ENCODE measurements around the gene DVL1.

Gene DVL1

GRCh38 chr1:1341549-1342021 lies 7.6 kb downstream of the DVL1 start:
- DNase-seq (ENCODE audit: low spot score) = no peak

DNA sequence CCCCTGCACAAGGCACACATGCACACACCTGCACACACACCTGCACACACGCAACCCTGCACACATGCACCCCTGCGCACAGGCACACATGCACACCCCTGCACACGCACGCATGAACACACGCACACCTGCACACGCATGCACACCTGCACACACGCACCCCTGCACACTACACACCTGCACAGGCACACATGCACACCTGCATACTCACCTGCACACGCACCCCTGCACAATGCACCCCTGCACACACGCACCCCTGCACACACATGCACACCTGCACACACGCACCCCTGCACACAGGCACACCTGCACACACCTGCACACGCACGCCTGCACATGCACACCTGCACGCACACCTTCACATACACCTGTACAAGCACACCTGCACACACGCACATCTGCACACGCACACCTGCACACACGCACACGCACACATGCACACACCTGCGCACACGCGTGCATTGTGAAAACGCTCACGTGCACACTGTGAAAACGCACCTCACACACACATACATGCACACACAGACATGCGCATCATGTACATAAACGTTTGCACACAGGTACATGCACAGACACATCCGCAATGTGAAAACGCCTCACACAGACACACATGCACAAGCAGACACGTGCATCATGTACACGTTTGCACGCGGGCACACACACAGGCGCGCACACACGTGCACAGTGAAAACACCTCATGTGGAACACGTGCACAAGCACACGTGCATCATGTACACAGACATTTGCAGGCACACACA lies 8.2 kb downstream of the DVL1 start:
- DNase-seq (ENCODE audit: low spot score) = no peak

GRCh38 chr1:1340185-1340584 lies 9.0 kb downstream of the DVL1 start:
- DNase-seq (ENCODE audit: low spot score) = no peak

GRCh38 chr1:1338278-1338677 lies 10.9 kb downstream of the DVL1 start:
- no peak for DNase-seq (ENCODE audit: low spot score)

DNA sequence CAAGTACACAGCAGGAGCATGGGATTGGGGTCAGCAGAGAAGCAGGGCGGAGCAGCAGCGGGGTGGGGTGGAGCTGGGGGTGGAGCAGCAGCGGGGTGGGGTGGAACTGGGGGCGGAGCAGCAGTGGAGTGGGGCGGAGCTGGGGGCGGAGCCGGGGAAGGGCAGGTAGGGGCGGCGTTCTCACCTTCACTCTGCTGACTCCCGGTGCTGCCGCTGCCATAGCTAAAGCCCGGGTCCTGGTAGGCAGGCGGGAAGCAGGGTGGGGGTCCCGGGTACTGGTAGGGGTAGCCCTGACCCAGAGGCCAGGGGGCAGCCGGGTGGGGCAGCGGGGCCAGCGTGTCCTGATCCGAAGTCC lies 11.4 kb downstream of the DVL1 start:
- DNase-seq (ENCODE audit: low spot score) = no peak

- no peak for DNase-seq (ENCODE audit: low spot score)
Observed at GRCh38 chr1:1336931-1337792, 12.1 kb downstream of the DVL1 start.

DNA sequence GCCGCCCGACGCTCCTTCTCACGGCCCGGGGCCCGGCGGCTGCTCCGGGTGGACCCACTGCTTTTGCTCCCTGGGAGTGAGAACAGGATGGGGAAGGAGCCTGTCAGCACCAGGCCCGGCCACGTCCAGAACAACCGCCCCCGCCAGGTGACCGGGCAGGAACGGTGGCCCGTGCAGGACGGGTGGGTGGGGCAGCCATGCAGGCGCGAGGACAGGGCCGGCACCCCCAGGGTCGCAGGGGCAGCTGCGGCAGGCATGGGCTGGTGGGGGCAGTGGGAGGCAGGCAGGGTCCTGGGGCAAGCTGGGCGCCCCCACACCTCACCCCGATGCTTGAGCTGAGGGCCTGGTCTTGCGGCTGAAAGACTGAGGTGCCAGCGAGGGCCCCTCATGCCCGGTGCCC lies 12.8 kb downstream of the DVL1 start:
- no peak for DNase-seq (ENCODE audit: low spot score)

- no peak for DNase-seq (ENCODE audit: low spot score)
Observed at GRCh38 chr1:1335792-1336248, 13.4 kb downstream of the DVL1 start.

GRCh38 chr1:1335283-1335682 lies 13.9 kb downstream of the DVL1 start:
- DNase-seq (ENCODE audit: low spot score) = no peak

- DNase-seq (ENCODE audit: low spot score) = no peak
Observed at GRCh38 chr1:1334835-1335234, 14.4 kb downstream of the DVL1 start.

DNA sequence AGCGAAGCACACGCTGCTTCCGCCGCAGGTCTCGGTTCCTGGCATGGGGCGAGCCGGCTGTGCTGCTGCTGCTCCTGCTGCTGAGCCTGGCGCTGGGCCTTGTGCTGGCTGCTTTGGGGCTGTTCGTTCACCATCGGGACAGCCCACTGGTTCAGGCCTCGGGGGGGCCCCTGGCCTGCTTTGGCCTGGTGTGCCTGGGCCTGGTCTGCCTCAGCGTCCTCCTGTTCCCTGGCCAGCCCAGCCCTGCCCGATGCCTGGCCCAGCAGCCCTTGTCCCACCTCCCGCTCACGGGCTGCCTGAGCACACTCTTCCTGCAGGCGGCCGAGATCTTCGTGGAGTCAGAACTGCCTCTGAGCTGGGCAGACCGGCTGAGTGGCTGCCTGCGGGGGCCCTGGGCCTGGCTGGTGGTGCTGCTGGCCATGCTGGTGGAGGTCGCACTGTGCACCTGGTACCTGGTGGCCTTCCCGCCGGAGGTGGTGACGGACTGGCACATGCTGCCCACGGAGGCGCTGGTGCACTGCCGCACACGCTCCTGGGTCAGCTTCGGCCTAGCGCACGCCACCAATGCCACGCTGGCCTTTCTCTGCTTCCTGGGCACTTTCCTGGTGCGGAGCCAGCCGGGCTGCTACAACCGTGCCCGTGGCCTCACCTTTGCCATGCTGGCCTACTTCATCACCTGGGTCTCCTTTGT lies 15.5 kb downstream of the DVL1 start:
- DNase-seq (ENCODE audit: low spot score) = no peak

DNA sequence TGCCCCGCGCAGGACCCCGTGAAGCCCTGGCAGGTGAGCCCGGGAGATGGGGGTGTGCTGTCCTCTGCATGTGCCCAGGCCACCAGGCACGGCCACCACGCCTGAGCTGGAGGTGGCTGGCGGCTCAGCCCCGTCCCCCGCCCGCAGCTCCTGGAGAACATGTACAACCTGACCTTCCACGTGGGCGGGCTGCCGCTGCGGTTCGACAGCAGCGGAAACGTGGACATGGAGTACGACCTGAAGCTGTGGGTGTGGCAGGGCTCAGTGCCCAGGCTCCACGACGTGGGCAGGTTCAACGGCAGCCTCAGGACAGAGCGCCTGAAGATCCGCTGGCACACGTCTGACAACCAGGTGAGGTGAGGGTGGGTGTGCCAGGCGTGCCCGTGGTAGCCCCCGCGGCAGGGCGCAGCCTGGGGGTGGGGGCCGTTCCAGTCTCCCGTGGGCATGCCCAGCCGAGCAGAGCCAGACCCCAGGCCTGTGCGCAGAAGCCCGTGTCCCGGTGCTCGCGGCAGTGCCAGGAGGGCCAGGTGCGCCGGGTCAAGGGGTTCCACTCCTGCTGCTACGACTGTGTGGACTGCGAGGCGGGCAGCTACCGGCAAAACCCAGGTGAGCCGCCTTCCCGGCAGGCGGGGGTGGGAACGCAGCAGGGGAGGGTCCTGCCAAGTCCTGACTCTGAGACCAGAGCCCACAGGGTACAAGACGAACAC lies 16.3 kb downstream of the DVL1 start:
- DNase-seq (ENCODE audit: low spot score) = no peak

- DNase-seq (ENCODE audit: low spot score) = no peak
Observed at GRCh38 chr1:1332031-1332755, 17.0 kb downstream of the DVL1 start.

DNA sequence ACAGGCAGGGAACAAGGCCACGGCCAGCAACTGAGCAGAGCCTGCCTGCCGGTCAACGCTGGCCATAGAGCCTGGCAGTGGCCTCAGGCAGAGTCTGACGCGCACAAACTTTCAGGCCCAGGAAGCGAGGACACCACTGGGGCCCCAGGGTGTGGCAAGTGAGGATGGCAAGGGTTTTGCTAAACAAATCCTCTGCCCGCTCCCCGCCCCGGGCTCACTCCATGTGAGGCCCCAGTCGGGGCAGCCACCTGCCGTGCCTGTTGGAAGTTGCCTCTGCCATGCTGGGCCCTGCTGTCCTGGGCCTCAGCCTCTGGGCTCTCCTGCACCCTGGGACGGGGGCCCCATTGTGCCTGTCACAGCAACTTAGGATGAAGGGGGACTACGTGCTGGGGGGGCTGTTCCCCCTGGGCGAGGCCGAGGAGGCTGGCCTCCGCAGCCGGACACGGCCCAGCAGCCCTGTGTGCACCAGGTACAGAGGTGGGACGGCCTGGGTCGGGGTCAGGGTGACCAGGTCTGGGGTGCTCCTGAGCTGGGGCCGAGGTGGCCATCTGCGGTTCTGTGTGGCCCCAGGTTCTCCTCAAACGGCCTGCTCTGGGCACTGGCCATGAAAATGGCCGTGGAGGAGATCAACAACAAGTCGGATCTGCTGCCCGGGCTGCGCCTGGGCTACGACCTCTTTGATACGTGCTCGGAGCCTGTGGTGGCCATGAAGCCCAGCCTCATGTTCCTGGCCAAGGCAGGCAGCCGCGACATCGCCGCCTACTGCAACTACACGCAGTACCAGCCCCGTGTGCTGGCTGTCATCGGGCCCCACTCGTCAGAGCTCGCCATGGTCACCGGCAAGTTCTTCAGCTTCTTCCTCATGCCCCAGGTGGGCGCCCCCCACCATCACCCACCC lies 17.9 kb downstream of the DVL1 start, which contains the start of gene TAS1R3:
Gene TAS1R3, plus strand, starts transcription at position 213 of the 898 bp plus-strand sequence. Its CDS starts 66 bp downstream, at position 279.
- no peak for DNase-seq (ENCODE audit: low spot score)

- DNase-seq (ENCODE audit: low spot score) = no peak
Observed at GRCh38 chr1:1330366-1331067, 18.7 kb downstream of the DVL1 start.

GRCh38 chr1:1329304-1330210 lies 19.7 kb downstream of the DVL1 start:
- DNase-seq (ENCODE audit: low spot score) = no peak

- DNase-seq (ENCODE audit: low spot score) = no peak
Observed at GRCh38 chr1:1328254-1328653, 21.0 kb downstream of the DVL1 start.

GRCh38 chr1:1327291-1327690 lies 21.9 kb downstream of the DVL1 start:
- DNase-seq (ENCODE audit: low spot score) = no peak
